GM19438 (cell line): ENCODE data around the gene FAM89A.
A peak's percentile ranks its signal among the peaks of the same experiment; 100 is the strongest.

Source experiments
- ATAC-seq: cut with Tn5 transposase; IDR thresholded peaks from one replicate; pipeline ENCODE4 v1.9.1; 2021; ENCODE audit warnings: low read depth; ENCODE audit not compliant: unreplicated experiment

The FAM89A gene

GRCh38 chr1:231040019-231040799 is at the start of gene FAM89A:
FAM89A (minus strand) TSS chr1:231040254; CDS start chr1:231040211, 43 bp downstream.
- ATAC-seq: peak; percentile 82

DNA sequence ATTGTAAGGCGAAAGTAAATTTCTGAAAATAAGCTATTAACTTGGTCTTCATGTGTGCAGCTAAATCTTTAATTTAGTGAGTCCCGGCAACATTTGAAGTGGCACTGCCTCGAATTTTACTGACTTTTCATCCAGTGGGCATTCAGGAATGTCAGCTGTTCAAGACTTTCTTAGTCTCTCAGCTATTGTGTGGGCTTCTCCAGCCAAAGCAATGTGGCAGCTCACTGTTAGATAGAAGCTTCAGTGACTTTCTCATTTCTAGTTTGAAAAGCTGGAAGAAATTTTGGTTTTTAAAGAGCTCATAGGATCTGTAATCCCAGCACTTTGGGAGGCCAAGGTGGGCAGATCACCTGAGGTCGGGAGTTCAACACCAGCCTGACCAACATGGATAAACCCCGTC is 44.3 kb upstream of the FAM89A start:
- ATAC-seq: no peak

- no peak for ATAC-seq
Observed at GRCh38 chr1:231079163-231079562, 39.1 kb upstream of the FAM89A start.

DNA sequence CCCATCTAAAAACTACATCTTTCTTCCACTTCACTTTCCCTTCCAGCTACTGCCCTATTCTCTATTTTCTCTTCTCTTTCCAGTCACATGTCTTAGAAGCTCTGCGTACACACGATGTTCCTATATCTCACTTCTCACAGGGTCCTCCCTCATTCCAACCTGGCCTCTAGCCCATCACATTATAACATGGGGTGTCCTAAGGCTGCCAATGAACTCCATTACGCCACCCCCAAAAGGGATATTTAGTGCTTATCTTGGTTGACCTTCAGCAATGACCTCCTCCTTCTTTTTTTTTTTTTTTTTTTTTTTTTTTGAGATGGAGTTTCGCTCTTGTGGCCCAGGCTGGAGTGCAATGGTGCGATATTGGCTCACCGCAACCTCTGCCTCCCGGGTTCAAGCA is 38.2 kb upstream of the FAM89A start:
- ATAC-seq: no peak

- no peak for ATAC-seq
Observed at GRCh38 chr1:231076802-231077201, 36.7 kb upstream of the FAM89A start.

GRCh38 chr1:231075497-231075896 is 35.4 kb upstream of the FAM89A start:
- ATAC-seq: no peak

GRCh38 chr1:231075020-231075419 is 35.0 kb upstream of the FAM89A start:
- ATAC-seq: no peak

DNA sequence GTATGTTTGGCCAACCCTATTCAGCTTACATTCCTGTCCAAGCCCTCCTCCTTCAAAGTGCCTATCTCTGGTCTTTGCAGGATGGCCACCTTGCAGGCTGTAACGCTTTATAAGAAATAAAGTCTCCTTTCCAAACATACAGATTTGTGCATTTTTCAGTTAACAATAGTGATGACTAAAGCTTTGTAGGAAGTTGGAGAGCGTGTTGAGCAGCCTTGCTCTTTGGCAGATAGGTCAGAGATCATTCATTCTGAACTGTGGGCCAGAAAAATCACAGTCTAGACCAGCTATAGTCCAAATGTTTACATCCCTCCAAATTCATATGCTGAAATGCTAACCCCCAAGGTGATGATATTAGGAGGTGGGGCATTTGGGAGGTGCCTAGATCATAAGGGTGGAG is 34.0 kb upstream of the FAM89A start:
- ATAC-seq: no peak

GRCh38 chr1:231073331-231073730 is 33.3 kb upstream of the FAM89A start:
- no peak for ATAC-seq

DNA sequence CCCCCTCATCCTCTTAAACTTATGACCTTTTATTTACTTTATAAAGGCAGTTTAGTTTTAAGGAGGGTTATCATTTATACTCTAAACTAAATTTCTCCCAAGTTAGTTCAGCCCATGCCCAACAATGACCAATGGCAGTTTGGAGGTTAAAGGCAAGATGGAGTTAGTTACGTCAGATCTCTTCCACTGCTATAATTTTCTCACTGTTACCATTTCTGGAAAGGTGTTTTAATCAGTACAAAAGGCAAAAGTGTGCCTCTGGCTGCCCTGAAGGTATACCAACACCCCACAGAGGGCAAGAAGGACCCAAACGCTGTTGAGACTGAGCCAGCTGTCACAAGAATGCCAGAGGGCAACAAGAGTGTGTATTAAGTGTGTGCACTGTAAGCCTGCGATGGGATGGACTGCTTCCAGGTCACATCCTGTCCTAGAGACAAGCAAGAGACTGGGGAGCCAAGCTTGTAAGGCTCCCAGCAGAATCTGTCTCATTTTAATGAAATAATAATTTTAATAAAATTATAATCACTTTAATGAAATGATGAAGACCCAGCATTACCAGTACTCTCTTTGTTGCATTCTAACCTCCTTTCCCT is 32.5 kb upstream of the FAM89A start:
- no peak for ATAC-seq

DNA sequence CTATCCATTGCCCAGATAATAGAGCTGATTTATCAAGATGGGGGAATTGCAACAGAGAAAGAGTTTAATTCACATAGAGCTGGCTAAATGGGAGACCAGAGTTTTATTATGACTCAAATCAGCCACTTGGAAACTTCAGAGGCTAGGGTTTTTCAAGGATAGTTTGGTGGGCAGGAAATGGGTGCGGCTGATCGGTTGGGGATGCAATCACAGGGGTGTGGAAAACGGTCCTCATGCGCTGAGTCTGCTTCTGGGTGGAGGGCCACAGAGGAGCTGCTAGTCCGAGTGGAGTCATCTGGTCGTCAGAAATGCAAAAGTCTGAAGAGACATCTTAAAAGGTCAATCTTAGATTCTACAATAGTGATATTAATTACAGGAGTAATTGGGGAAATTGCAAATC is 32.0 kb upstream of the FAM89A start:
- ATAC-seq: no peak

DNA sequence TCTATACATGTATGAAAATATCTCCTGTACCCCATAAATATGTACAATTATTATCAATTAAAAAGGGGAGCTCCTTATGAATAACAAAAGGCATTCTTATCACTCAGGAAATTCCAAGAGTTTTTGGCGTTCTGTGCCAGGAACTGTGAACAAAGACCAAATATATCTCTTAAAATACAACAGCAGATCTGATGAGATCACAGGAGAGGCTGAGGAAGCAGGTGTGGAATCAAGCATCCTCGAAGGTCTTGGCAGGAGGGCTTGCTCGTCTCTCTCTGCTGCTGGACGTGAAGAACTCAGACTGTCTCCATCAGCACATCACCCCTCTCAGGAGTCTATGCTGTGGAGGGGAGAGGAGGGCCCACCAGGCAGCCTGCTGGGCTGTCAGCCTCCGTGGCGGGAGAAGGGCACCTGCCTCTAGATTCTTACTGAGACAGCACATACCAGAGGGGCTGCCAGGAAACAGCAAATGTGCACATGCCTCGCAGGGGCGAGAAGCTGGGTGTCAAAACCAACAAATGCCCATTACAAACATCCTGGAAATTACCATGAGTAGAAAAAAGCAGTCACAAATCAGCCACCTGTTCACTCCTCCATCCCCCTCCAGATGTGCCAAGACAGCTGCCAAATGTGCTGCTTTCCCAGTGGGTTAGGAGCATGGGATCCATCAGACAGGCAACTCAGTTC is 30.8 kb upstream of the FAM89A start:
- ATAC-seq: no peak

GRCh38 chr1:231069333-231069732 is 29.3 kb upstream of the FAM89A start:
- no peak for ATAC-seq

- ATAC-seq: no peak
Observed at GRCh38 chr1:231068762-231069161, 28.7 kb upstream of the FAM89A start.

DNA sequence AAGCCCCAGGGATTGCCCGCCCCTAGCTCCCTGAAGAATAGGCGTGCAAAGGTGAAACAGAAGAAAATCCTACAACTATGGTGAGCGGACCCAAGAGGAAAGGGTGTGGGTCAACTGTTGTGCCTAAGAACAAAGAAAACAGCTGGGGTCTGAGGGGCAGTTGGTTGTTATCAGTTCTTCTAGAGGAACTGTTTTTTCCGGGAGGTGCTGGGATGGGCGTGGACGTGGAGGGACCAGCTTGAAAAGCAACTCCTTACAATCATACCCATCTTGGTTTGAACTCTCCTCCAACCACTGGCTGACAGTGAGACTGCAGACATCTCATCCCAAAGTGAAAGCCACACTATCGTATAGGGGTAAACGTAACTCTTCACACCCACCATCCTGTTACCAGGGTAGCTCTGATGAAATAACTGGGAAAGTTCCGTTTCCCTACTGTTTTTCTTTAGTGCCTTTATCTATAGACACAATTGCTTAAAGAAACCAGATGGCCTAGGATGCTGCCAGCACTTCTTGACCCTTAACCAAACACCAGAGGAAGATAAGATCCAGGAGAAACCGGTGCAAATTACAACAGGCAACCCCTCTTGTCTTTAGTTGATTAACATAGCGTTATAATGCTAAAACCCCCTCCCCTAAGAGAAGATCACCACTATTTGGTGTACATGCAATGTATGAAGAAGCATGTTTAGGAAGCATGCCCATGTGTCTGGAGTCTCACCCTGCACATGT is 25.6 kb upstream of the FAM89A start:
- ATAC-seq: no peak

- no peak for ATAC-seq
Observed at GRCh38 chr1:231064418-231064817, 24.4 kb upstream of the FAM89A start.

- no peak for ATAC-seq
Observed at GRCh38 chr1:231063331-231063730, 23.3 kb upstream of the FAM89A start.

GRCh38 chr1:231062500-231063270 is 22.6 kb upstream of the FAM89A start:
- no peak for ATAC-seq

- ATAC-seq: no peak
Observed at GRCh38 chr1:231059566-231060193, 19.6 kb upstream of the FAM89A start.
